ENCODE results near the gene IFT57. TPM values are rescaled to one million over a fixed set of nuclear protein-coding genes. Genes with fewer than 3 reads are reported as not detected.

The IFT57 gene
- total RNA-seq, 1 donor from 2014 or later: 63.8 TPM

GRCh38 chr3:108133048-108133369 lies 89.2 kb downstream of the IFT57 start:
- Mint-ChIP-seq H3K9me3 (ENCODE audit: low read depth) (peaks cover 5% of the 10 kb centered on the region), H3K4me3 (ENCODE audit: low read depth) (no peak overlapping the region), H3K36me3 (ENCODE audit: insufficient read depth) (no peaks in the 10 kb centered on the region), H3K27me3 (no peaks in the 10 kb centered on the region), H3K4me1 (ENCODE audit: low read depth) (peaks cover 22% of the 10 kb centered on the region), H3K27ac (no peak overlapping the region)
- no peak for DNase-seq (ENCODE audit: low spot score, unreplicated experiment)
- no peak for TF ChIP-seq CTCF (IDR thresholded peaks at IDR 0.05; ENCODE audit: unreplicated experiment)

GRCh38 chr3:108131475-108132134 lies 90.6 kb downstream of the IFT57 start:
- no peak for TF ChIP-seq CTCF (IDR thresholded peaks at IDR 0.05; ENCODE audit: unreplicated experiment)
- H3K27me3 Mint-ChIP-seq: no peaks in the 10 kb centered on the region
- H3K4me1 Mint-ChIP-seq (ENCODE audit: low read depth): peaks cover 12% of the 10 kb centered on the region
- H3K9me3 Mint-ChIP-seq (ENCODE audit: low read depth): peaks cover 5% of the 10 kb centered on the region
- no peak overlapping the region for H3K4me3 Mint-ChIP-seq (ENCODE audit: low read depth)
- DNase-seq (ENCODE audit: low spot score, unreplicated experiment): no peak
- no peaks in the 10 kb centered on the region for H3K36me3 Mint-ChIP-seq (ENCODE audit: insufficient read depth)
- no peak overlapping the region for H3K27ac Mint-ChIP-seq

- no peaks in the 10 kb centered on the region for H3K27me3 Mint-ChIP-seq
- no peaks in the 10 kb centered on the region for H3K9me3 Mint-ChIP-seq (ENCODE audit: low read depth)
- DNase-seq (ENCODE audit: low spot score, unreplicated experiment): no peak
- peaks cover 16% of the 10 kb centered on the region for H3K4me1 Mint-ChIP-seq (ENCODE audit: low read depth)
- no peak overlapping the region for H3K4me3 Mint-ChIP-seq (ENCODE audit: low read depth)
- H3K36me3 Mint-ChIP-seq (ENCODE audit: insufficient read depth): no peaks in the 10 kb centered on the region
- H3K27ac Mint-ChIP-seq: no peak overlapping the region
- TF ChIP-seq CTCF (IDR thresholded peaks at IDR 0.05; ENCODE audit: unreplicated experiment): no peak
These were observed 91.3 kb downstream of the IFT57 start for GRCh38 chr3:108130701-108131474.

- Mint-ChIP-seq H3K9me3 (ENCODE audit: low read depth) (no peaks in the 10 kb centered on the region), H3K4me3 (ENCODE audit: low read depth) (no peak overlapping the region), H3K27ac (no peak overlapping the region), H3K27me3 (no peaks in the 10 kb centered on the region), H3K36me3 (ENCODE audit: insufficient read depth) (no peaks in the 10 kb centered on the region), H3K4me1 (ENCODE audit: low read depth) (peaks cover 22% of the 10 kb centered on the region)
- no peak for DNase-seq (ENCODE audit: low spot score, unreplicated experiment)
- no peak for TF ChIP-seq CTCF (IDR thresholded peaks at IDR 0.05; ENCODE audit: unreplicated experiment)
These were observed 92.0 kb downstream of the IFT57 start for GRCh38 chr3:108130236-108130635.

GRCh38 chr3:108127301-108127988 lies 94.8 kb downstream of the IFT57 start:
- no peak overlapping the region for H3K4me3 Mint-ChIP-seq (ENCODE audit: low read depth)
- H3K9me3 Mint-ChIP-seq (ENCODE audit: low read depth): no peaks in the 10 kb centered on the region
- DNase-seq (ENCODE audit: low spot score, unreplicated experiment): no peak
- TF ChIP-seq CTCF (IDR thresholded peaks at IDR 0.05; ENCODE audit: unreplicated experiment): no peak
- H3K27me3 Mint-ChIP-seq: no peaks in the 10 kb centered on the region
- H3K36me3 Mint-ChIP-seq (ENCODE audit: insufficient read depth): no peaks in the 10 kb centered on the region
- H3K4me1 Mint-ChIP-seq (ENCODE audit: low read depth): peaks cover 24% of the 10 kb centered on the region
- H3K27ac Mint-ChIP-seq: no peak overlapping the region
